Right lobe of liver (tissue), 4 donors: ENCODE measurements around the gene ERC2.

Experiments
- POLR2A ChIP-seq: fragments of 450-650 bp; IDR thresholded peaks from one replicate; pipeline ENCODE4 v1.6.1; 2017; ENCODE audit warnings: antibody characterized with exemption, mild to moderate bottlenecking
- TF ChIP-seq, protein P1 (sequence below), 4 donors: fragments of 200-600 bp in 3 of 4; fragments of 450-650 bp in 1 of 4; IDR thresholded peaks; one replicate each; pipeline versions ENCODE4 v1.5.1 to v1.8.0; 2016 to 2022; ENCODE audit warnings: antibody characterized with exemption in 4 of 4, mild to moderate bottlenecking in 2 of 4
- donor health status: DM: no; HTN: no; CAD: no.
- donor health status: DM: no; HTN: no; CAD: no.
- donor health status: DM: no; HTN: yes; CAD: no.

DNA sequence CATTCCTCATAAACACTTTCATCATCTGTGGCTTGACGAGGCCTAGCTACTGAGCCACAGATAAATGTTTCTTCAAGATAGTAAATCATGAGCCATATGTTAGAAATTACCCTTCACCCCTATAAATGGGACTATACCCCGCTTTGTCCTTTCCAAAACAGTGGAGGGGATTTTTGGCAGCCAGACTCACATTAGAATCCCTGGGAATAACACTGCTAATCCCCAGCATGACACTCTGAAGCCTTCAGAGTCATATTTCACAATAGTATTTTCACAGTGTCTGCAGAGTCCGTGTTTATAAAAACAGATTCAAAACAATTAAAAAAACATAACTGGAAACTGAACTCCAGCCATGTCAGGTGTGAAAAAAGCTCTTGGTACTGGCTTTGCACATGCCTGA, 271.6 kb downstream of the ERC2 start:
- TF ChIP-seq, protein P1, sequence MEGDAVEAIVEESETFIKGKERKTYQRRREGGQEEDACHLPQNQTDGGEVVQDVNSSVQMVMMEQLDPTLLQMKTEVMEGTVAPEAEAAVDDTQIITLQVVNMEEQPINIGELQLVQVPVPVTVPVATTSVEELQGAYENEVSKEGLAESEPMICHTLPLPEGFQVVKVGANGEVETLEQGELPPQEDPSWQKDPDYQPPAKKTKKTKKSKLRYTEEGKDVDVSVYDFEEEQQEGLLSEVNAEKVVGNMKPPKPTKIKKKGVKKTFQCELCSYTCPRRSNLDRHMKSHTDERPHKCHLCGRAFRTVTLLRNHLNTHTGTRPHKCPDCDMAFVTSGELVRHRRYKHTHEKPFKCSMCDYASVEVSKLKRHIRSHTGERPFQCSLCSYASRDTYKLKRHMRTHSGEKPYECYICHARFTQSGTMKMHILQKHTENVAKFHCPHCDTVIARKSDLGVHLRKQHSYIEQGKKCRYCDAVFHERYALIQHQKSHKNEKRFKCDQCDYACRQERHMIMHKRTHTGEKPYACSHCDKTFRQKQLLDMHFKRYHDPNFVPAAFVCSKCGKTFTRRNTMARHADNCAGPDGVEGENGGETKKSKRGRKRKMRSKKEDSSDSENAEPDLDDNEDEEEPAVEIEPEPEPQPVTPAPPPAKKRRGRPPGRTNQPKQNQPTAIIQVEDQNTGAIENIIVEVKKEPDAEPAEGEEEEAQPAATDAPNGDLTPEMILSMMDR (IDR thresholded peaks at IDR 0.05), result no peak
- TF ChIP-seq POLR2A, result no peak
